Epithelial cell of proximal tubule (primary cell): ENCODE results near the gene LIG4. TPM values are rescaled to one million over a fixed set of nuclear protein-coding genes. Genes with fewer than 3 reads are reported as not detected.

ENCODE experiments used
- DNase-seq: peaks from one replicate; pipeline ENCODE4 v3.0.0-alpha.2; 2011; ENCODE audit warnings: low read depth
- H3K4me3 ChIP-seq: 2 replicates; pipeline ENCODE4 v1.5.1; 2011; ENCODE audit warnings: low read depth, mild to moderate bottlenecking, low read length
- CTCF ChIP-seq: conservative IDR thresholded peaks from 2 replicates; pipeline ENCODE4 v1.5.1; 2012; ENCODE audit warnings: low read depth, mild to moderate bottlenecking, low read length
- total RNA-seq: library from RNA; depleted of rRNA; stranded (reverse); fragments of >200 nt; gene quantifications from 2 replicates; pipeline ENCODE4 v1.2.3, GENCODE V29; 2015

Gene LIG4
- total RNA-seq: 7.2 and 8.9 TPM in 2 replicates

- peak within 1 kb of the TSS; percentile 56 for H3K4me3 ChIP-seq
- no peak for DNase-seq
- no peak for TF ChIP-seq CTCF
These were observed at the start of gene LIG4 for GRCh38 chr13:108215436-108215835. LIG4 (minus strand) TSS chr13:108215536; CDS start chr13:108211268, 4,268 bp downstream.

- H3K4me3 ChIP-seq: no peak overlapping the region
- TF ChIP-seq CTCF: no peak
- no peak for DNase-seq
These were observed 48.5 kb upstream of the LIG4 start for GRCh38 chr13:108263621-108264355.

- no peak for DNase-seq
- no peak overlapping the region for H3K4me3 ChIP-seq
- no peak for TF ChIP-seq CTCF
These were observed 41.9 kb upstream of the LIG4 start for GRCh38 chr13:108257248-108257647.

- no peak for TF ChIP-seq CTCF
- no peak overlapping the region for H3K4me3 ChIP-seq
- no peak for DNase-seq
These were observed 33.8 kb upstream of the LIG4 start for GRCh38 chr13:108249150-108249549.

- TF ChIP-seq CTCF: no peak
- no peak for DNase-seq
- H3K4me3 ChIP-seq: no peak overlapping the region
These were observed 15.0 kb upstream of the LIG4 start for GRCh38 chr13:108230377-108230776.

- H3K4me3 ChIP-seq: no peak overlapping the region
- DNase-seq: no peak
- TF ChIP-seq CTCF: peak; percentile 76
These were observed 12.4 kb upstream of the LIG4 start for GRCh38 chr13:108227651-108228272.
